HepG2 (cell line): ENCODE data around the gene C20orf204. TPM values are rescaled to one million over a fixed set of nuclear protein-coding genes. Genes with fewer than 3 reads are reported as not detected.

Experiments
- MYC ChIP-seq: sonication (generic); formaldehyde crosslinking; IDR thresholded peaks from 2 replicates; pipeline ENCODE4 v1.9.0; 2021; ENCODE audit warnings: missing genetic modification reagents, borderline replicate concordance
- STAG1 ChIP-seq: sonication (generic); formaldehyde crosslinking; IDR thresholded peaks from 2 replicates; pipeline ENCODE4 v1.4.0; 2020; ENCODE audit warnings: missing genetic modification reagents
- ZNF317 ChIP-seq: sonication (generic); formaldehyde crosslinking; IDR thresholded peaks from 2 replicates; pipeline ENCODE4 v1.5.0; 2020; ENCODE audit warnings: mild to moderate bottlenecking, missing genetic modification reagents
- ZNF460 ChIP-seq: sonication (generic); formaldehyde crosslinking; IDR thresholded peaks from 2 replicates; pipeline ENCODE4 v1.5.1; 2020; ENCODE audit warnings: missing genetic modification reagents, mild to moderate bottlenecking, borderline replicate concordance
- ZNF746 ChIP-seq: sonication (generic); formaldehyde crosslinking; IDR thresholded peaks from 2 replicates; pipeline ENCODE4 v1.8.0; 2022; ENCODE audit warnings: mild to moderate bottlenecking, missing genetic modification reagents
- polyA plus RNA-seq, 8 experiments: library from polyadenylated mRNA; depleted of rRNA in 3 of 8; stranded (reverse) in 7 of 8; unstranded in 1 of 8; fragments of >200 nt; fragmentation: Illumina TruSeq in 4 of 8; extraction: Trizol in 4 of 8; gene quantifications; 2 replicates each; pipeline versions ENCODE4 v1.2.1 to v1.2.3, GENCODE V29; 2011 to 2016; ENCODE audit warnings: low read depth in 4 of 8, missing spikeins in 1 of 8, mixed read lengths in 1 of 8; ENCODE audit not compliant: insufficient read depth in 1 of 8
- total RNA-seq, 5 experiments: library from RNA; depleted of rRNA; stranded (reverse); fragments of >200 nt; fragmentation: Illumina TruSeq; extraction: Trizol; gene quantifications; 2 replicates each; pipeline ENCODE4 v1.2.3, GENCODE V29; 2016; ENCODE audit warnings: low read depth in 1 of 5
- TF ChIP-seq, protein P1 (sequence below): IDR thresholded peaks from 2 replicates; pipeline ENCODE4 v1.4.0; 2020; ENCODE audit warnings: mild to moderate bottlenecking, missing genetic modification reagents
- TF ChIP-seq, protein P2 (sequence below): sonication (generic); formaldehyde crosslinking; IDR thresholded peaks from 2 replicates; pipeline ENCODE4 v1.5.0; 2020; ENCODE audit warnings: mild to moderate bottlenecking, missing genetic modification reagents, borderline replicate concordance
- TF ChIP-seq, protein P3 (sequence below): sonication (generic); formaldehyde crosslinking; IDR thresholded peaks from 2 replicates; pipeline ENCODE4 v1.8.1; 2023; ENCODE audit warnings: missing genetic modification reagents, mild to moderate bottlenecking, borderline replicate concordance
- TF ChIP-seq, protein P4 (sequence below): sonication (generic); formaldehyde crosslinking; IDR thresholded peaks from 2 replicates; pipeline ENCODE4 v1.8.1; 2023; ENCODE audit warnings: mild to moderate bottlenecking, missing genetic modification reagents
- TF ChIP-seq, protein P5 (sequence below): sonication (generic); formaldehyde crosslinking; IDR thresholded peaks from 2 replicates; pipeline ENCODE4 v1.8.1; 2023; ENCODE audit warnings: mild to moderate bottlenecking, inconsistent platforms, moderate library complexity, missing genetic modification reagents, borderline replicate concordance
- TF ChIP-seq, protein P6 (sequence below): sonication (generic); formaldehyde crosslinking; IDR thresholded peaks from 2 replicates; pipeline ENCODE4 v1.4.0; 2020; ENCODE audit warnings: mild to moderate bottlenecking, missing genetic modification reagents
- TF ChIP-seq, protein P7 (sequence below): sonication (generic); formaldehyde crosslinking; IDR thresholded peaks from 2 replicates; pipeline ENCODE4 v1.5.1; 2020; ENCODE audit warnings: missing genetic modification reagents, mild to moderate bottlenecking, borderline replicate concordance

Gene C20orf204
- total and polyA plus RNA-seq, 2 of the 13 experiments (the other 11 are each of a cell fraction or from before 2014, with no cell fraction given) = 22.1 to 80.0 TPM

DNA sequence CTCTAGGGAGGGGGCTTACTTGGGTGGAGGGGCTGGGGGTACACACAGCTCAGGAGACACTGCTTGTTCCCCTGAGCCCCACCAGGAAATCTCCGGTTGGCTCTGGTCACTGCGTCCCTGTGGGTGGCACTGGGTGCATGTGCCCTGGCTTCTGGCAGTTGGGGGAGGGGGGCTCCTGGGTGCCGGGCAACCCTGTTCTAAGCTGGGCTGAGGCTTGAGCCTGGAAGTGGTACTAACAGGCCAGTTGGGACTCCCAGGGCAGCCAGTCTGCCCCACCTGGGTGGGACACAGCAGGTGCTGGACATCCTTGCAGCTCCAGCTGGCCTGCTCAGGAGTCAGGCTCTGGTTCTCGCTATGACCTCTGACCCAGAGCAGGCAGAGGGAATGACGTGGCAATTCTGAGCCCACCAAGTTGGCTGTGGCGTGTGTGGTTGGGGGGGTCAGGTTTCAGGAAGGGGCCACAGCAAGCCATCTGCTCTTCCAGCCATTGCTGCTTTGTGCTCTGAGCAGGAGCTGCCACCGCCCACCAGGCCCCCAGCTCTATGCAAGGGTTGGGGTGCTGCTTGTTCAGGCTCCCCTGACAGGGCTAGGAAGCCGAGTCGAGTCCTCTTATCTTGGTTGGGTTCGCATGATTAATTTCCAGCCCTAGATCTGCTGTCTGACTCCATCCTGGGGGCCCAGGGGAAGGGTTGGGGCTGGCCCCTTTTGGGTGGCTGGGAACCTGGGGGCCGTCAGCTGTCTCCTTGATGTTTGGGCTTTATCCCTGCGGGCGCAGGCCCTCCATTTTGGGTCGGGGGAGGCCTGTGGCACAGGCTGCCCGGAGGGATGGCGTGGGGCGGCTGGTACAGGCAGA lies 590 bp downstream of the C20orf204 start (continued):
- TF ChIP-seq, protein P1, sequence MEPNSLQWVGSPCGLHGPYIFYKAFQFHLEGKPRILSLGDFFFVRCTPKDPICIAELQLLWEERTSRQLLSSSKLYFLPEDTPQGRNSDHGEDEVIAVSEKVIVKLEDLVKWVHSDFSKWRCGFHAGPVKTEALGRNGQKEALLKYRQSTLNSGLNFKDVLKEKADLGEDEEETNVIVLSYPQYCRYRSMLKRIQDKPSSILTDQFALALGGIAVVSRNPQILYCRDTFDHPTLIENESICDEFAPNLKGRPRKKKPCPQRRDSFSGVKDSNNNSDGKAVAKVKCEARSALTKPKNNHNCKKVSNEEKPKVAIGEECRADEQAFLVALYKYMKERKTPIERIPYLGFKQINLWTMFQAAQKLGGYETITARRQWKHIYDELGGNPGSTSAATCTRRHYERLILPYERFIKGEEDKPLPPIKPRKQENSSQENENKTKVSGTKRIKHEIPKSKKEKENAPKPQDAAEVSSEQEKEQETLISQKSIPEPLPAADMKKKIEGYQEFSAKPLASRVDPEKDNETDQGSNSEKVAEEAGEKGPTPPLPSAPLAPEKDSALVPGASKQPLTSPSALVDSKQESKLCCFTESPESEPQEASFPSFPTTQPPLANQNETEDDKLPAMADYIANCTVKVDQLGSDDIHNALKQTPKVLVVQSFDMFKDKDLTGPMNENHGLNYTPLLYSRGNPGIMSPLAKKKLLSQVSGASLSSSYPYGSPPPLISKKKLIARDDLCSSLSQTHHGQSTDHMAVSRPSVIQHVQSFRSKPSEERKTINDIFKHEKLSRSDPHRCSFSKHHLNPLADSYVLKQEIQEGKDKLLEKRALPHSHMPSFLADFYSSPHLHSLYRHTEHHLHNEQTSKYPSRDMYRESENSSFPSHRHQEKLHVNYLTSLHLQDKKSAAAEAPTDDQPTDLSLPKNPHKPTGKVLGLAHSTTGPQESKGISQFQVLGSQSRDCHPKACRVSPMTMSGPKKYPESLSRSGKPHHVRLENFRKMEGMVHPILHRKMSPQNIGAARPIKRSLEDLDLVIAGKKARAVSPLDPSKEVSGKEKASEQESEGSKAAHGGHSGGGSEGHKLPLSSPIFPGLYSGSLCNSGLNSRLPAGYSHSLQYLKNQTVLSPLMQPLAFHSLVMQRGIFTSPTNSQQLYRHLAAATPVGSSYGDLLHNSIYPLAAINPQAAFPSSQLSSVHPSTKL = no peak; the same call in 1 of the 2 replicates
- TF ChIP-seq, protein P2, sequence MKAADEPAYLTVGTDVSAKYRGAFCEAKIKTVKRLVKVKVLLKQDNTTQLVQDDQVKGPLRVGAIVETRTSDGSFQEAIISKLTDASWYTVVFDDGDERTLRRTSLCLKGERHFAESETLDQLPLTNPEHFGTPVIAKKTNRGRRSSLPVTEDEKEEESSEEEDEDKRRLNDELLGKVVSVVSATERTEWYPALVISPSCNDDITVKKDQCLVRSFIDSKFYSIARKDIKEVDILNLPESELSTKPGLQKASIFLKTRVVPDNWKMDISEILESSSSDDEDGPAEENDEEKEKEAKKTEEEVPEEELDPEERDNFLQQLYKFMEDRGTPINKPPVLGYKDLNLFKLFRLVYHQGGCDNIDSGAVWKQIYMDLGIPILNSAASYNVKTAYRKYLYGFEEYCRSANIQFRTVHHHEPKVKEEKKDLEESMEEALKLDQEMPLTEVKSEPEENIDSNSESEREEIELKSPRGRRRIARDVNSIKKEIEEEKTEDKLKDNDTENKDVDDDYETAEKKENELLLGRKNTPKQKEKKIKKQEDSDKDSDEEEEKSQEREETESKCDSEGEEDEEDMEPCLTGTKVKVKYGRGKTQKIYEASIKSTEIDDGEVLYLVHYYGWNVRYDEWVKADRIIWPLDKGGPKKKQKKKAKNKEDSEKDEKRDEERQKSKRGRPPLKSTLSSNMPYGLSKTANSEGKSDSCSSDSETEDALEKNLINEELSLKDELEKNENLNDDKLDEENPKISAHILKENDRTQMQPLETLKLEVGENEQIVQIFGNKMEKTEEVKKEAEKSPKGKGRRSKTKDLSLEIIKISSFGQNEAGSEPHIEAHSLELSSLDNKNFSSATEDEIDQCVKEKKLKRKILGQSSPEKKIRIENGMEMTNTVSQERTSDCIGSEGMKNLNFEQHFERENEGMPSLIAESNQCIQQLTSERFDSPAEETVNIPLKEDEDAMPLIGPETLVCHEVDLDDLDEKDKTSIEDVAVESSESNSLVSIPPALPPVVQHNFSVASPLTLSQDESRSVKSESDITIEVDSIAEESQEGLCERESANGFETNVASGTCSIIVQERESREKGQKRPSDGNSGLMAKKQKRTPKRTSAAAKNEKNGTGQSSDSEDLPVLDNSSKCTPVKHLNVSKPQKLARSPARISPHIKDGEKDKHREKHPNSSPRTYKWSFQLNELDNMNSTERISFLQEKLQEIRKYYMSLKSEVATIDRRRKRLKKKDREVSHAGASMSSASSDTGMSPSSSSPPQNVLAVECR (CRISPR knock-in tag) = peak; percentile 78
- TF ChIP-seq, protein P3, sequence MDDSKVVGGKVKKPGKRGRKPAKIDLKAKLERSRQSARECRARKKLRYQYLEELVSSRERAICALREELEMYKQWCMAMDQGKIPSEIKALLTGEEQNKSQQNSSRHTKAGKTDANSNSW (CRISPR knock-in tag) = no peak; the same call in 1 of the 2 replicates
- TF ChIP-seq, protein P4, sequence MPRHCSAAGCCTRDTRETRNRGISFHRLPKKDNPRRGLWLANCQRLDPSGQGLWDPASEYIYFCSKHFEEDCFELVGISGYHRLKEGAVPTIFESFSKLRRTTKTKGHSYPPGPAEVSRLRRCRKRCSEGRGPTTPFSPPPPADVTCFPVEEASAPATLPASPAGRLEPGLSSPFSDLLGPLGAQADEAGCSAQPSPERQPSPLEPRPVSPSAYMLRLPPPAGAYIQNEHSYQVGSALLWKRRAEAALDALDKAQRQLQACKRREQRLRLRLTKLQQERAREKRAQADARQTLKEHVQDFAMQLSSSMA = no peak; the same call in 1 of the 2 replicates
- TF ChIP-seq STAG1 = no peak
- TF ChIP-seq, protein P5, sequence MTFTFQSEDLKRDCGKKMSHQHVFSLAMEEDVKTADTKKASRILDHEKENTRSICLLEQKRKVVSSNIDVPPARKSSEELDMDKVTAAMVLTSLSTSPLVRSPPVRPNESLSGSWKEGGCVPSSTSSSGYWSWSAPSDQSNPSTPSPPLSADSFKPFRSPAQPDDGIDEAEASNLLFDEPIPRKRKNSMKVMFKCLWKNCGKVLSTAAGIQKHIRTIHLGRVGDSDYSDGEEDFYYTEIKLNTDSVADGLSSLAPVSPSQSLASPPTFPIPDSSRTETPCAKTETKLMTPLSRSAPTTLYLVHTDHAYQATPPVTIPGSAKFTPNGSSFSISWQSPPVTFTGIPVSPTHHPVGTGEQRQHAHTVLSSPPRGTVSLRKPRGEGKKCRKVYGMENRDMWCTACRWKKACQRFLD = no peak; the same call in 1 of the 2 replicates
- TF ChIP-seq ZNF746 = peak; percentile 30; the same call in 1 of the 2 replicates
- TF ChIP-seq, protein P6, sequence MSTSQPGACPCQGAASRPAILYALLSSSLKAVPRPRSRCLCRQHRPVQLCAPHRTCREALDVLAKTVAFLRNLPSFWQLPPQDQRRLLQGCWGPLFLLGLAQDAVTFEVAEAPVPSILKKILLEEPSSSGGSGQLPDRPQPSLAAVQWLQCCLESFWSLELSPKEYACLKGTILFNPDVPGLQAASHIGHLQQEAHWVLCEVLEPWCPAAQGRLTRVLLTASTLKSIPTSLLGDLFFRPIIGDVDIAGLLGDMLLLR (CRISPR knock-in tag) = peak; percentile 82
- TF ChIP-seq ZNF317 (CRISPR knock-in tag) = peak; percentile 86
- TF ChIP-seq, protein P7, sequence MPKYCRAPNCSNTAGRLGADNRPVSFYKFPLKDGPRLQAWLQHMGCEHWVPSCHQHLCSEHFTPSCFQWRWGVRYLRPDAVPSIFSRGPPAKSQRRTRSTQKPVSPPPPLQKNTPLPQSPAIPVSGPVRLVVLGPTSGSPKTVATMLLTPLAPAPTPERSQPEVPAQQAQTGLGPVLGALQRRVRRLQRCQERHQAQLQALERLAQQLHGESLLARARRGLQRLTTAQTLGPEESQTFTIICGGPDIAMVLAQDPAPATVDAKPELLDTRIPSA (CRISPR knock-in tag) = 0 out of 2 replicates have a peak, but pooled peaks have one; percentile 49
- TF ChIP-seq ZNF460 = no peak
- no peak; the same call in 1 of the 2 replicates for TF ChIP-seq MYC (CRISPR knock-in tag)
